Activated CD8-positive, alpha-beta T cell treated with anti-CD3 and anti-CD28 coated beads for 36 hours (primary cell): Measurements from ENCODE around the gene PDE5A. TPM values are rescaled to one million over a fixed set of nuclear protein-coding genes. Genes with fewer than 3 reads are reported as not detected.

Experiments used
- ATAC-seq: fragments of 200-7000 bp; cut with Tn5 transposase; one replicate; pipeline ENCODE4 v1.10.0; 2021; ENCODE audit warnings: mild to moderate bottlenecking, moderate library complexity
- CTCF ChIA-PET: fragments of 350-600 bp; sonication (Branson Sonifier 250); formaldehyde crosslinking; loops from one replicate; lab custom pipeline; 2021; ENCODE audit warnings: antibody characterized with exemption; lab: Charles Lee
- POLR2A ChIA-PET: fragments of 350-600 bp; sonication (Branson Sonifier 250); formaldehyde crosslinking; loops from one replicate; lab custom pipeline; 2021; ENCODE audit warnings: antibody characterized with exemption; lab: Charles Lee
- DNase-seq: peaks from one replicate; pipeline ENCODE4 v3.0.0-alpha.2; 2020
- H3K27ac Mint-ChIP-seq: one replicate; pipeline ENCODE4 v1.8.0; 2021; ENCODE audit warnings: mild to moderate bottlenecking, mixed read lengths
- H3K27me3 Mint-ChIP-seq: one replicate; pipeline ENCODE4 v1.8.0; 2021; ENCODE audit warnings: mixed read lengths
- H3K36me3 Mint-ChIP-seq: one replicate; pipeline ENCODE4 v1.8.0; 2021; ENCODE audit warnings: low read depth, mixed read lengths
- H3K4me1 Mint-ChIP-seq: one replicate; pipeline ENCODE4 v1.8.0; 2021; ENCODE audit warnings: low read depth, mixed read lengths
- H3K4me3 Mint-ChIP-seq: one replicate; pipeline ENCODE4 v1.8.0; 2021; ENCODE audit warnings: mild to moderate bottlenecking, moderate library complexity, mixed read lengths
- H3K9me3 Mint-ChIP-seq: one replicate; pipeline ENCODE4 v1.8.0; 2021; ENCODE audit warnings: mixed read lengths
- intact Hi-C: fragments of 100-400 bp; cut with micrococcal nuclease; formaldehyde crosslinking; loops from one replicate; pipeline ENCODE4 v1.10.0; 2022
- total RNA-seq, 2 experiments: library from RNA; stranded (reverse); gene quantifications; one replicate each; pipeline ENCODE4 v1.2.3, GENCODE V29; 2021
- TF ChIP-seq, protein P1 (sequence below): fragments of 200-600 bp; IDR thresholded peaks from one replicate; pipeline ENCODE4 v1.8.0; 2022; ENCODE audit warnings: antibody characterized with exemption, mild to moderate bottlenecking

Gene PDE5A
- total RNA-seq, 2 experiments from 2014 or later: 0.22 to 0.32 TPM

DNA sequence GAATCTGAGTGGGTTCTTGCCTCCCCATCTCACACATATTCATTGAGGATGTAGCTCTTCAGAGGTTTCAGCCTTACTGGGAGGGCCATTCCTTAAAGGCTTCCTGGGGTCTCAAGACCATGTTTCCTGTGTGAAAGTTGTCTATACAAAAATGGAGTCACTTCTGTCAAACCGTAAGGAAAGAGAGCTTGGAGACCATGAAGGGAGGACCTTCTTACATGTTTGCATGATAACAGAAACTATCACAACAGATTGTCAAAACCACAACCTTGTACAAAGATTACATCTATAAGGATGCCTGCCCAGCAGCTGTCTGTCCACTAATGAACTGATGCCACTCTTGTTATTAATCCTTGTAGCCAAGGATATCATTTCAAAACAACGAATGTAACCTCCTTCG, 139.3 kb downstream of the PDE5A start:
- no peak for ATAC-seq
- no peaks in the 10 kb centered on the region for H3K27me3 Mint-ChIP-seq
- H3K36me3 Mint-ChIP-seq: peaks cover 11% of the 10 kb centered on the region
- DNase-seq: no peak
- ChIA-PET CTCF (no interaction called here), POLR2A (interaction anchor here (0.5 kb wide), 1 partner anchor 745 kb away, joined by 5 read pairs; no protein-coding TSS in a partner anchor)
- no peak overlapping the region for H3K27ac Mint-ChIP-seq
- no peaks in the 10 kb centered on the region for H3K4me1 Mint-ChIP-seq
- H3K9me3 Mint-ChIP-seq: peaks cover 5% of the 10 kb centered on the region
- intact Hi-C loops: no loop called here
- no peak overlapping the region for H3K4me3 Mint-ChIP-seq
- TF ChIP-seq, protein P1, sequence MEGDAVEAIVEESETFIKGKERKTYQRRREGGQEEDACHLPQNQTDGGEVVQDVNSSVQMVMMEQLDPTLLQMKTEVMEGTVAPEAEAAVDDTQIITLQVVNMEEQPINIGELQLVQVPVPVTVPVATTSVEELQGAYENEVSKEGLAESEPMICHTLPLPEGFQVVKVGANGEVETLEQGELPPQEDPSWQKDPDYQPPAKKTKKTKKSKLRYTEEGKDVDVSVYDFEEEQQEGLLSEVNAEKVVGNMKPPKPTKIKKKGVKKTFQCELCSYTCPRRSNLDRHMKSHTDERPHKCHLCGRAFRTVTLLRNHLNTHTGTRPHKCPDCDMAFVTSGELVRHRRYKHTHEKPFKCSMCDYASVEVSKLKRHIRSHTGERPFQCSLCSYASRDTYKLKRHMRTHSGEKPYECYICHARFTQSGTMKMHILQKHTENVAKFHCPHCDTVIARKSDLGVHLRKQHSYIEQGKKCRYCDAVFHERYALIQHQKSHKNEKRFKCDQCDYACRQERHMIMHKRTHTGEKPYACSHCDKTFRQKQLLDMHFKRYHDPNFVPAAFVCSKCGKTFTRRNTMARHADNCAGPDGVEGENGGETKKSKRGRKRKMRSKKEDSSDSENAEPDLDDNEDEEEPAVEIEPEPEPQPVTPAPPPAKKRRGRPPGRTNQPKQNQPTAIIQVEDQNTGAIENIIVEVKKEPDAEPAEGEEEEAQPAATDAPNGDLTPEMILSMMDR: no peak

DNA sequence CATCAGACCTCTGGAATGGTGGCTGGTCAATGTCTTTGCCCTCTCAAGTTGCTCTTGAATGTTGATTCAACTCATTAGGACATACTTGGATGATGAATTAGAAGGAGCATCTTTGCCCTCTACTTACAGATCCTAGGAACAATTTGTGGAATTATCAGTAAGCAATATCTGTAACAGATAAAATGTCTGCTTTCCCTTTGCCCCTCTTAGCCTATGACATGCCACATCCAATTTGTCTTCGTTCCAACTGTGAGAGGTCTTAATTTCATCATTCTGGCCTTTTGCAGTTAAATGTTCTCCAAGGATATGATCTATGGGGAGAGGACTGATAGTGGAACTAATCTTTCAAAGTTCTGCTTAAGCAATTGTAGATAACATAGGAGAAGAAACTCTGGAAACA, 148.3 kb downstream of the PDE5A start:
- H3K4me1 Mint-ChIP-seq: no peaks in the 10 kb centered on the region
- ChIA-PET CTCF (interaction anchor here (1.0 kb wide), 1 partner anchor 148 kb away, joined by 3 read pairs; the partner anchor contains the start of gene PDE5A), POLR2A (no interaction called here)
- no peak overlapping the region for H3K27ac Mint-ChIP-seq
- intact Hi-C loops: no loop called here
- peaks cover 15% of the 10 kb centered on the region for H3K9me3 Mint-ChIP-seq
- H3K36me3 Mint-ChIP-seq: peaks cover 64% of the 10 kb centered on the region
- H3K27me3 Mint-ChIP-seq: no peaks in the 10 kb centered on the region
- H3K4me3 Mint-ChIP-seq: no peak overlapping the region
- no peak for DNase-seq
- ATAC-seq: no peak
- TF ChIP-seq, protein P1: no peak

DNA sequence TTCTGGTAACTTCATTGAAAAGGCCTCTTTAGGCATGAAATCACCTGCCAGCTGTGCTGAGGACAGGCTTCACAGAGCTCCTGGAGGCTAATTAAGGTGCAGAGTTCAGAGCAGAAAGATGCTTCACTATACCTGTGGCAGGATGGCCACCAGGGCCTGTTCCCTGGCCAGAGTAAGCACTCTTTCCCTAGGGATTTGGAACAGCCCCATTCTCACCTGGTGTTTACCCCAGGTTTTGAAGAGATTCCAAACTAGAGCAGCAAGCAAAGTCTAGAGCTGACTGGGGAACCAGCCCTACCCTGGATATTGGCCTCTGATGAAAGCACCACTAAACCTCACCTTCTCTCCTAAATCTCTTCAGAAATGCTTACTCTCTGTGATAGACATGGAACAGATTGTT, 148.8 kb downstream of the PDE5A start:
- DNase-seq (no peak), ATAC-seq (no peak)
- CTCF ChIA-PET: no interaction called here
- TF ChIP-seq, protein P1: no peak
- H3K9me3 Mint-ChIP-seq: peaks cover 15% of the 10 kb centered on the region
- H3K27me3 Mint-ChIP-seq: no peaks in the 10 kb centered on the region
- no peaks in the 10 kb centered on the region for H3K4me1 Mint-ChIP-seq
- peaks cover 66% of the 10 kb centered on the region for H3K36me3 Mint-ChIP-seq
- no peak overlapping the region for H3K27ac Mint-ChIP-seq
- intact Hi-C loops: no loop called here
- POLR2A ChIA-PET: no interaction called here
- H3K4me3 Mint-ChIP-seq: no peak overlapping the region

DNA sequence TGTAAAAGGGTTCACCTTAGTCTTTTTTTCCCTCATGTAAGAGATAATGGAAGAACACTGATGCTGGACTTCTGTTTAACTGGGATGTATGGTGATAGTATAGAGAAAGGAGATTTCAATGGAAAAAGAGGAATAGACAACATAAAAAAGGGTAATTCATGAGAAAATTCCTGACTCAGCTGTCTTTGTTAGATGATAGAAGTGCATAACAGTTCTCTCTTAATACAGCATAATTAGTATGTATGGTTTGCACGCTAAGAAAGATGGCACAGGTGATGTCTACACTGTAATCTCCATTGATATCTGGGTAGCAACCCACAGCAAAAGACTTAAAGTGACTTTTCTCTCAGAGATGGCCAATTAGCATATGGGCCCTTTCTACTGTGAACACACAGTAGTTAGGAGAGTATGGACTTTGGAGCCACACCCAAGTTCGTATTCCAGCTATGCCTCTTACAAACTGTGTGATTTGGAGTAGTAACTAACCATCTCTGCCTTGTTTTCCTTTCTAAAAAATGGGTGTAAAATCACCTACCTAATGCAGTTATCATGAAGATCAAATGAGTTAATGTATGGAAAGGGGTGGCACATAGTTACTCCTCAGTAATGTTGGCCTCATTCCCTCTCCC, 149.3 kb downstream of the PDE5A start:
- H3K4me3 Mint-ChIP-seq: no peak overlapping the region
- no peak overlapping the region for H3K27ac Mint-ChIP-seq
- peaks cover 10% of the 10 kb centered on the region for H3K9me3 Mint-ChIP-seq
- DNase-seq: no peak
- CTCF ChIA-PET: no interaction called here
- H3K4me1 Mint-ChIP-seq: no peaks in the 10 kb centered on the region
- H3K36me3 Mint-ChIP-seq: peaks cover 66% of the 10 kb centered on the region
- POLR2A ChIA-PET: no interaction called here
- TF ChIP-seq, protein P1: no peak
- H3K27me3 Mint-ChIP-seq: no peaks in the 10 kb centered on the region
- no peak for ATAC-seq
- intact Hi-C loops: no loop called here

DNA sequence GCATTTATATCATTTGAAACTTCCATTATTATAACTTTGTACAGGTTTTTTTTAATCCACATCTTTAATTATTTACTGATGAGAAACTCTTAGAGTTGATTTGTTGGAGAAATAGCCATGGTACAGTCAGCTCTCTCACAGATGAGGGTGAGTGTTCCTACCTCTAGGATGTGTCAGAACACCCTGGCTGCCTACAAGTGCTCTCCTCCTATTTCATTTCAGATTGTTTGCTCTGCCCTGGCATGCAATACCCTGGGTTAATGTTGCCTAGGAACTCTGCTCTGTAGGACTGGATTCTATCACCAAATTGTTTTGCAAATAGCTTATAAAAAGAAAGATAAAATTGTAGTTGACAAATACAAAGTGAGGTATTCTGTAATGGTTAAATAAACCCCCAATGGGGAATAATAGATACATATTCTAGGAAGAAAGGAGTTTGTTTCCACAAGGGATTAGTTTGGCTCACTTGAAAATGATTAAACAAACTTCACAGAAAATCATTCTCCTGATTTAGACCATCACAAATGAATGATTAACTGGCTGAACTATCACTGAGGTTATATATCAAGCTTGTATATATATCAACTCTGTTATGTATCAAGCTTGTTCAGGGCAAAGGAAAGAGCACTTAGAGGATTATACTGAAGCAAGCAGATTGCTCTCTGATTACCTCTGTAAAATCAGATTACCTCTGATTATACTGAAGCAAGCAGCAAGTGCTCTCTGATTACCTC, 150.0 kb downstream of the PDE5A start:
- ChIA-PET CTCF (no interaction called here), POLR2A (no interaction called here)
- DNase-seq (no peak), ATAC-seq (no peak)
- intact Hi-C loops: no loop called here
- TF ChIP-seq, protein P1: no peak
- Mint-ChIP-seq H3K27me3 (no peaks in the 10 kb centered on the region), H3K27ac (no peak overlapping the region), H3K36me3 (peaks cover 62% of the 10 kb centered on the region), H3K4me3 (no peak overlapping the region), H3K4me1 (no peaks in the 10 kb centered on the region), H3K9me3 (peaks cover 7% of the 10 kb centered on the region)
